Activated T-cell treated with anti-CD3 and anti-CD28 coated beads, Interleukin-2, amount 50 U/mL, for 48 hours (primary cell): Measurements from ENCODE around the gene CHPF2.

ENCODE experiments used
- DNase-seq, 2 experiments: peaks; one replicate each; pipeline ENCODE4 v3.0.0-alpha.2; 2020

Gene CHPF2

GRCh38 chr7:151205730-151206129 lies 26.6 kb upstream of the CHPF2 start:
- no peak for DNase-seq

- DNase-seq: no peak
Measured at GRCh38 chr7:151206914-151207313, 25.4 kb upstream of the CHPF2 start.

- DNase-seq: no peak
Measured at GRCh38 chr7:151207315-151207714, 25.0 kb upstream of the CHPF2 start.

GRCh38 chr7:151207804-151208203 lies 24.5 kb upstream of the CHPF2 start:
- no peak for DNase-seq

GRCh38 chr7:151208253-151208862 lies 23.9 kb upstream of the CHPF2 start:
- no peak for DNase-seq

- DNase-seq: no peak
Measured at GRCh38 chr7:151209588-151209987, 22.7 kb upstream of the CHPF2 start.

- no peak for DNase-seq
Measured at GRCh38 chr7:151210087-151210854, 22.0 kb upstream of the CHPF2 start, which contains the start of gene H2BK1. H2BK1 (minus strand) TSS chr7:151210488; CDS start chr7:151210318, 170 bp downstream.

GRCh38 chr7:151211155-151211772 lies 21.0 kb upstream of the CHPF2 start:
- DNase-seq: no peak

GRCh38 chr7:151212626-151213025 lies 19.7 kb upstream of the CHPF2 start:
- no peak for DNase-seq

GRCh38 chr7:151213826-151214225 lies 18.5 kb upstream of the CHPF2 start:
- no peak for DNase-seq

GRCh38 chr7:151215396-151215795 lies 16.9 kb upstream of the CHPF2 start:
- DNase-seq: no peak

- DNase-seq: no peak
Measured at GRCh38 chr7:151218170-151218569, 14.1 kb upstream of the CHPF2 start.

- no peak for DNase-seq
Measured at GRCh38 chr7:151223728-151224127, 8.6 kb upstream of the CHPF2 start.

- no peak for DNase-seq
Measured at GRCh38 chr7:151225948-151226510, 6.3 kb upstream of the CHPF2 start.

- no peak for DNase-seq
Measured at GRCh38 chr7:151226560-151226874, 5.8 kb upstream of the CHPF2 start.

- peak; percentile 99 to 100 for DNase-seq
Measured at GRCh38 chr7:151226875-151227782, 5.2 kb upstream of the CHPF2 start, which contains the start of gene ABCF2. ABCF2 (minus strand) TSS chr7:151227205; CDS start chr7:151226458, 747 bp downstream.

GRCh38 chr7:151228024-151228866 lies 4.0 kb upstream of the CHPF2 start:
- DNase-seq: no peak

GRCh38 chr7:151229249-151229648 lies 3.0 kb upstream of the CHPF2 start:
- no peak for DNase-seq

- DNase-seq: no peak
Measured at GRCh38 chr7:151231080-151231479, 1.2 kb upstream of the CHPF2 start.

GRCh38 chr7:151232917-151233701 lies 826 bp downstream of the CHPF2 start:
- DNase-seq: peak; percentile 86

- no peak for DNase-seq
Measured at GRCh38 chr7:151233804-151234203, 1.5 kb downstream of the CHPF2 start.
